GM12878 (cell line): ENCODE results near the gene CD84. TPM values are rescaled to one million over a fixed set of nuclear protein-coding genes. Genes with fewer than 3 reads are reported as not detected.

Experiments
- ATAC-seq: fragments of 200-7000 bp; cut with Tn5 transposase; 3 replicates; pipeline ENCODE4 v1.9.1; 2020; ENCODE audit warnings: mild to moderate bottlenecking, moderate library complexity
- BruUV-seq: library from RNA; stranded (reverse); fragments of 400-500 nt; replicated peaks from 2 replicates; lab custom pipeline; 2021; lab: Mats Ljungman, UMichigan
- CTCF ChIA-PET: fragments of 300-600 bp; sonication (Branson Sonifier 250); formaldehyde crosslinking; extraction: SDS; loops from one replicate; lab custom pipeline; 2021; ENCODE audit warnings: inconsistent platforms; lab: Yijun Ruan, JAX
- POLR2A ChIA-PET: fragments of 350-600 bp; formaldehyde crosslinking; extraction: SDS; loops from one replicate; lab custom pipeline; 2021; ENCODE audit warnings: inconsistent platforms; lab: Charles Lee
- RAD21 ChIA-PET: fragments of 300-600 bp; sonication (Branson Sonifier 250); formaldehyde crosslinking; loops from one replicate; lab custom pipeline; 2023; ENCODE audit warnings: antibody characterized with exemption; ENCODE audit not compliant: unreplicated experiment; lab: Charles Lee
- SMC1A ChIA-PET: fragments of 300-600 bp; sonication (Branson Sonifier 250); formaldehyde crosslinking; loops from one replicate; lab custom pipeline; 2023; ENCODE audit not compliant: unreplicated experiment, uncharacterized antibody; lab: Charles Lee
- DNase-seq: peaks from one replicate; pipeline ENCODE4 v3.0.0-alpha.2; 2011; ENCODE audit warnings: low read depth, low spot score
- FAIRE-seq: peaks from 3 replicates; lab custom pipeline; 2011; peaks lifted over from hg19 to GRCh38; lab: Jason Lieb, UNC
- H2AFZ ChIP-seq: 2 replicates; pipeline ENCODE4 v1.6.0; 2011; ENCODE audit warnings: low read depth, low read length, control low read depth; ENCODE audit not compliant: control insufficient read depth
- H3K27ac ChIP-seq: 2 replicates; pipeline ENCODE4 v1.5.1; 2011; ENCODE audit warnings: control low read depth; ENCODE audit not compliant: control insufficient read depth, insufficient read depth
- H3K27me3 ChIP-seq, 2 experiments: replicated peaks in 1 of 2; 2 replicates each; pipeline versions ENCODE4 v1.6.0 to v1.6.1; 2011; ENCODE audit warnings: low read length in 1 of 2; ENCODE audit not compliant: control insufficient read depth in 2 of 2, insufficient read depth in 2 of 2
- H3K36me3 ChIP-seq, 2 experiments: 2 replicates each; pipeline ENCODE4 v1.5.1; 2011; ENCODE audit warnings: low read length in 1 of 2; ENCODE audit not compliant: control insufficient read depth in 2 of 2, insufficient read depth in 2 of 2
- H3K4me1 ChIP-seq: 2 replicates; pipeline ENCODE4 v1.6.1; 2011; ENCODE audit warnings: mild to moderate bottlenecking, low read length, moderate library complexity, mixed read lengths; ENCODE audit not compliant: control insufficient read depth, insufficient read depth
- H3K4me2 ChIP-seq: 2 replicates; pipeline ENCODE4 v1.6.0; 2011; ENCODE audit warnings: control low read depth; ENCODE audit not compliant: control insufficient read depth, insufficient read depth
- H3K4me3 ChIP-seq: fragments of 200-600 bp; sonication (generic); 2 replicates; pipeline ENCODE4 v1.5.1; 2016
- H3K79me2 ChIP-seq: 2 replicates; pipeline ENCODE4 v1.6.0; 2011; ENCODE audit warnings: low read length; ENCODE audit not compliant: control insufficient read depth, insufficient read depth
- H3K9ac ChIP-seq: 2 replicates; pipeline ENCODE4 v1.8.0; 2011; ENCODE audit warnings: low read length, control low read depth, mixed read lengths; ENCODE audit not compliant: control insufficient read depth, insufficient read depth
- H3K9me3 ChIP-seq: replicated peaks from 3 replicates; pipeline ENCODE4 v1.5.1; 2011; ENCODE audit warnings: mild to moderate bottlenecking, low read length; ENCODE audit not compliant: control insufficient read depth, insufficient read depth
- H4K20me1 ChIP-seq: 2 replicates; pipeline ENCODE4 v1.6.0; 2011; ENCODE audit not compliant: control insufficient read depth, insufficient read depth
- ATF7 ChIP-seq: fragments of 450-650 bp; IDR thresholded peaks from 2 replicates; pipeline ENCODE4 v1.6.1; 2016; ENCODE audit warnings: low read depth, mild to moderate bottlenecking
- BCL3 ChIP-seq: IDR thresholded peaks from 2 replicates; pipeline ENCODE4 v1.6.1; 2011; ENCODE audit warnings: borderline replicate concordance, low read depth, mild to moderate bottlenecking, moderate library complexity, low read length; ENCODE audit not compliant: insufficient read depth, poor library complexity, severe bottlenecking
- CREM ChIP-seq: IDR thresholded peaks from 2 replicates; pipeline ENCODE4 v1.6.1; 2014; ENCODE audit warnings: antibody characterized with exemption, low read depth
- CTCF ChIP-seq, 3 experiments: IDR thresholded peaks in 2 of 3; conservative IDR thresholded peaks in 1 of 3; 2 replicates each; pipeline ENCODE4 v1.5.1; 2011; ENCODE audit warnings: low read depth in 3 of 3, low read length in 3 of 3, mild to moderate bottlenecking in 3 of 3, control low read depth in 2 of 3, moderate library complexity in 2 of 3, inconsistent platforms in 1 of 3, mixed read lengths in 1 of 3; ENCODE audit not compliant: control insufficient read depth in 2 of 3, insufficient read depth in 1 of 3; ENCODE audit errors: extremely low read depth in 1 of 3
- CUX1 ChIP-seq: IDR thresholded peaks from 2 replicates; pipeline ENCODE4 v1.6.1; 2012; ENCODE audit warnings: improper control_type of control experiment, low read depth, low read length; ENCODE audit not compliant: insufficient replicate concordance
- EED ChIP-seq: sonication (generic); IDR thresholded peaks from 2 replicates; pipeline ENCODE4 v1.6.1; 2016; ENCODE audit warnings: antibody characterized with exemption, low read depth
- ETV6 ChIP-seq, 2 experiments: fragments of 450-650 bp in 1 of 2; IDR thresholded peaks in 1 of 2; conservative IDR thresholded peaks in 1 of 2; 2 replicates each; pipeline ENCODE4 v1.6.1; 2014; ENCODE audit warnings: antibody characterized with exemption in 1 of 2, borderline replicate concordance in 1 of 2, low read depth in 1 of 2, mild to moderate bottlenecking in 1 of 2, moderate library complexity in 1 of 2
- IRF4 ChIP-seq: IDR thresholded peaks from 2 replicates; pipeline ENCODE4 v1.6.1; 2011; ENCODE audit warnings: low read depth, low read length
- NBN ChIP-seq: fragments of 450-650 bp; IDR thresholded peaks from 2 replicates; pipeline ENCODE4 v1.6.1; 2016
- PAX8 ChIP-seq: fragments of 450-650 bp; IDR thresholded peaks from 2 replicates; pipeline ENCODE4 v1.6.1; 2017; ENCODE audit warnings: mild to moderate bottlenecking, moderate library complexity
- SP1 ChIP-seq: IDR thresholded peaks from one replicate; pipeline ENCODE4 v1.6.1; 2011; ENCODE audit warnings: low read depth, low read length
- ZNF217 ChIP-seq: fragments of 450-650 bp; IDR thresholded peaks from 2 replicates; pipeline ENCODE4 v1.6.1; 2017; ENCODE audit warnings: antibody characterized with exemption, mild to moderate bottlenecking
- WGBS: methylation state at CpG from one replicate; pipeline ENCODE4 v1.1.6; 2016; ENCODE audit warnings: low lambda C conversion rate; ENCODE audit not compliant: insufficient replicate concordance, insufficient coverage; ENCODE audit errors: missing lambda C conversion rate; 5-methylcytosine and 5-hydroxymethylcytosine counted together
- in situ Hi-C: fragments of 300-500 bp; cut with MboI; formaldehyde crosslinking; loops from 9 replicates; pipeline ENCODE4 v1.14.3; 2018; ENCODE audit warnings: mixed read lengths
- intact Hi-C: fragments of 100-400 bp; cut with micrococcal nuclease; formaldehyde crosslinking; loops from one replicate; pipeline ENCODE4 v1.14.2; 2022; ENCODE audit not compliant: unreplicated experiment
- polyA plus RNA-seq, 11 experiments: library from polyadenylated mRNA; depleted of rRNA in 4 of 11; unstranded in 6 of 11; stranded (reverse) in 5 of 11; fragments of >200 nt; fragmentation: Nextera tagmentation in 4 of 11; fragmentation: Illumina TruSeq in 1 of 11; extraction: Ambion mirVana in 4 of 11; extraction: Trizol in 1 of 11; gene quantifications; 1 replicate in 1 of 11; 2 replicates in 10 of 11; pipeline versions ENCODE4 v1.2.1 to v1.2.3, GENCODE V29; 2011 to 2016; ENCODE audit warnings: inconsistent platforms in 2 of 11, missing spikeins in 2 of 11, low read depth in 1 of 11
- total RNA-seq, 4 experiments: library from RNA; depleted of rRNA in 3 of 4; stranded (reverse); fragments of >200 nt in 3 of 4; fragmentation: Illumina TruSeq in 1 of 4; extraction: Trizol in 1 of 4; gene quantifications; 2 replicates each; pipeline versions ENCODE4 v1.2.1 to v1.2.3, GENCODE V29; 2013 to 2021
- TF ChIP-seq, protein P1 (sequence below): IDR thresholded peaks from 2 replicates; pipeline ENCODE4 v1.6.1; 2012; ENCODE audit warnings: low read depth, low read length, improper control_type of control experiment

The CD84 gene
- total and polyA plus RNA-seq, 10 of the 15 experiments (the other 5 are each of a cell fraction or from before 2014, with no cell fraction given): 3.4 to 20.3 (median 11.7) TPM

GRCh38 chr1:160550572-160551034 lies 28.7 kb downstream of the CD84 start:
- ChIA-PET CTCF (interaction anchor here (0.9 to 19.8 kb wide), 12 partner anchors 10 to 125 kb away, joined by 3 to 355 read pairs (median 3); partner anchors contain the start of gene CD84), SMC1A (interaction anchor here (0.7 to 23.5 kb wide), 8 partner anchors 11 to 125 kb away, joined by 3 to 735 read pairs (median 39); partner anchors contain the start of genes CD84 and SLAMF6), POLR2A (interaction anchor here (1.2 to 5.1 kb wide), 6 partner anchors 9 to 121 kb away, joined by 3 to 76 read pairs (median 21); partner anchors contain the start of gene CD84), RAD21 (interaction anchor here (1.0 to 17.2 kb wide), 13 partner anchors 10 to 120 kb away, joined by 3 to 292 read pairs (median 21); partner anchors contain the start of genes CD84 and SLAMF1)
- H4K20me1 ChIP-seq: no peaks in the 10 kb centered on the region
- no peaks in the 10 kb centered on the region for H3K27me3 ChIP-seq
- no TSS peak for BruUV-seq
- ATAC-seq: peak; percentile 14; the same call in 1 of the 3 replicates
- no peak for DNase-seq
- H3K4me1 ChIP-seq: peaks cover 58% of the 10 kb centered on the region
- no peak overlapping the region for H3K9ac ChIP-seq
- peaks cover 2 to 21% of the 10 kb centered on the region in 2 experiments; a peak in 2 of 4 replicates for H3K36me3 ChIP-seq
- intact Hi-C loops: no loop called here
- H2AFZ ChIP-seq: no peak overlapping the region; the same call in 1 of the 2 replicates
- in situ Hi-C loops: no loop called here
- no peak overlapping the region for H3K4me2 ChIP-seq
- H3K9me3 ChIP-seq: 0 out of 3 replicates have a peak, but pooled peaks cover 1% of the 10 kb centered on the region
- FAIRE-seq: no peak
- WGBS: 74% methylated on average over 6 of the region's 6 CpGs
- no peaks in the 10 kb centered on the region for H3K79me2 ChIP-seq
- H3K27ac ChIP-seq: peak overlapping the region; percentile 98
- no peak overlapping the region for H3K4me3 ChIP-seq
- no peak for TF ChIP-seq SP1
- no peak for TF ChIP-seq ZNF217
- TF ChIP-seq ATF7: no peak
- TF ChIP-seq EED: peak; percentile 44; the same call in 1 of the 2 replicates
- TF ChIP-seq BCL3: no peak
- TF ChIP-seq, protein P1, sequence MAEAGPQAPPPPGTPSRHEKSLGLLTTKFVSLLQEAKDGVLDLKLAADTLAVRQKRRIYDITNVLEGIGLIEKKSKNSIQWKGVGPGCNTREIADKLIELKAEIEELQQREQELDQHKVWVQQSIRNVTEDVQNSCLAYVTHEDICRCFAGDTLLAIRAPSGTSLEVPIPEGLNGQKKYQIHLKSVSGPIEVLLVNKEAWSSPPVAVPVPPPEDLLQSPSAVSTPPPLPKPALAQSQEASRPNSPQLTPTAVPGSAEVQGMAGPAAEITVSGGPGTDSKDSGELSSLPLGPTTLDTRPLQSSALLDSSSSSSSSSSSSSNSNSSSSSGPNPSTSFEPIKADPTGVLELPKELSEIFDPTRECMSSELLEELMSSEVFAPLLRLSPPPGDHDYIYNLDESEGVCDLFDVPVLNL: no peak
- TF ChIP-seq NBN: no peak
- 0 out of 2 replicates have a peak, but pooled peaks have one; percentile 4 for TF ChIP-seq IRF4
- peak; percentile 32 to 58 (median 46); a peak in 5 of 6 replicates for TF ChIP-seq CTCF (IDR thresholded peaks at IDR 0.05 in 2 of 3, conservative IDR thresholded peaks at IDR 0.05 in 1 of 3; ENCODE audit: control insufficient read depth in 2 of 3, extremely low read depth in 1 of 3, insufficient read depth in 1 of 3, low read depth in 3 of 3, low read length in 3 of 3)
- TF ChIP-seq ETV6 (conservative IDR thresholded peaks at IDR 0.05 in 1 of 2, IDR thresholded peaks at IDR 0.05 in 1 of 2; ENCODE audit: borderline replicate concordance in 1 of 2, low read depth in 1 of 2): no peak
- no peak for TF ChIP-seq CUX1
- TF ChIP-seq CREM: 0 out of 2 replicates have a peak, but pooled peaks have one; percentile 9
- no peak for TF ChIP-seq PAX8
